HG03135 (cell line): Measurements from ENCODE around the gene CHST13.

Experiments
- ATAC-seq: cut with Tn5 transposase; IDR thresholded peaks from one replicate; pipeline ENCODE4 v1.9.1; 2021; ENCODE audit warnings: mild to moderate bottlenecking, moderate library complexity; ENCODE audit not compliant: unreplicated experiment

The CHST13 gene, protein sequence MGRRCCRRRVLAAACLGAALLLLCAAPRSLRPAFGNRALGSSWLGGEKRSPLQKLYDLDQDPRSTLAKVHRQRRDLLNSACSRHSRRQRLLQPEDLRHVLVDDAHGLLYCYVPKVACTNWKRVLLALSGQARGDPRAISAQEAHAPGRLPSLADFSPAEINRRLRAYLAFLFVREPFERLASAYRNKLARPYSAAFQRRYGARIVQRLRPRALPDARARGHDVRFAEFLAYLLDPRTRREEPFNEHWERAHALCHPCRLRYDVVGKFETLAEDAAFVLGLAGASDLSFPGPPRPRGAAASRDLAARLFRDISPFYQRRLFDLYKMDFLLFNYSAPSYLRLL

GRCh38 chr3:126523745-126524428 lies at the start of gene CHST13:
Gene CHST13, plus strand, starts transcription at chr3:126524155. Its CDS starts 178 bp downstream, at chr3:126524333.
- ATAC-seq = no peak

DNA sequence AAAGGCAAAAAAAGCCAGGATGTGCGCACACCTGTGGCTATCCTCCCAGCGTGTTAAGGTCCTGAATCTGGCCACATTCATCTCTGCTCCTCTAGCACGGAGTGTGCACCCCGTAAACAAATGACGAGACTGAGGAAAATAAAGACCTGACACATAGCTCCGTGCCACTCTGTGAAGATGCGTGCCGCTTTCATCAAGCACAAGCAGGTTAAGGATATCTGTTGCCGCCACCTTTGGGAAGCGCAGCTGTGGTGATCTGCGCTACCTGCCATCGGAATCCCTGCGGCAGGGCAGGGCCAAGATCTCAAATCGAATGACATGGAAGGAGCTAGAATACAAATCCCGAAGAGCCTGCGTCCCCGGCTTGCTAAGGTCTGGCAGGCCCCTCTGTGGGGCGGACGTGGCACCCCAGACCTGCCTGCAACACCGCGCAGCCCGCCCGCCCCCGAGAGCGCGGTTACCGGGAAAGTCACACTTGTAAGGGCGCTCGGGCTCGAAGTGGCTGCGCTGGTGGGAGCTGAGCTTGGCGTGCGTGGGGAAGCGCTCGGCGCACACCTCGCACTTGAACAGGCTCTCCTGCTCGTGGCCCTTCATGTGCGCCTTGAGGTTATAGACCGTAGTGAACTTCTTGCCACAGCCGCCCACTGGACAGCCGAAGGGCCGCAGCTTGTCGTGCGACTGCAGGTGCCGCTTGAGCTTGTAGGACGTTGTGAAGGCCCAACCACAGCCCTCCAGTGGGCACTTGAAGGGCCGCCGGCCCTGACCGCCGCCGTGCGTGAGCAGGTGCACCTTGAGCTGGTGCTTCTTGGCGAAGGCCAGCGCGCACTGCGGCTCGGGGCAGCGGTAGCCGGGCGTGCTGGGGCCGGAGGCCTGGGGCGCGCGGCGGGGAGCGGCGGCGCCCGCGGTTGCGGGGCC lies 49.2 kb upstream of the CHST13 start:
- peak; percentile 31 for ATAC-seq

DNA sequence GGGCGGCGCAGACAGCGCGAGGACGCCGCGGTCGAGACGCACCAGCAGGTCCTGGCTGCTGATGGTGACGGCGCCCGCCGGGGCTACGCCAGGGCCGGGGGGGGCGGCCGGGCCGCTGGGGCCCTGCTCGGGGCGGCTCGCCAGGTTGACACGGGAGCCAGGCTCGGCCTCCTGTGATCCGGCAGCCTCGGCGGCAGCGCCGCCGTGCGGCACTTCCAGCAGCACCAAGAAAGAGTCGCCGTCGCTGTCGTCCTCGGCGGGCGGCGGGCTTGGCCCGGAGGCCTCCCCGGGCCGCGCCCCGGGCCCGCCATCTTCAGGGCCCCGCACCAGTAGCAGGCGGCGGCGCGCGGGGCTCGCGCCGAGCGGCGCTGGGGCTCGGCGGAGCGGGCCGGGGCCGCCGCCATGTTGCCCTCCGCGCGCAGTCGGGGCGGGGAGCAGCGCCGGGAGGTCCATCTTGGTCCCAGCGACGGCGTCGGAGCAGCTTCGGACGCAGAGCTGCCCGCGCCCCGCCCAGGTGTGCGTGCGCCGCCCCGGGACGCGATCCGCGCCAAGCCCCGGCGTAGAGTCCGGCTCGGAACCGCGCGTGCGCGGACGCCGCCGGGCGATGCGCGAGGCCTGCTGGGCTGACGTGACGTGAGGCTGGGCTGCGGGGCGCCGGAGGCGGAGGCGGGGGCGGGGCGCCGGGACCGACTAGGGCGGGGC lies 48.4 kb upstream of the CHST13 start, which contains the start of gene ZXDC:
Gene ZXDC, minus strand, starts transcription at position 479 of the 702 bp plus-strand sequence. Its CDS starts 26 bp downstream, at position 453.
- peak; percentile 76 for ATAC-seq

DNA sequence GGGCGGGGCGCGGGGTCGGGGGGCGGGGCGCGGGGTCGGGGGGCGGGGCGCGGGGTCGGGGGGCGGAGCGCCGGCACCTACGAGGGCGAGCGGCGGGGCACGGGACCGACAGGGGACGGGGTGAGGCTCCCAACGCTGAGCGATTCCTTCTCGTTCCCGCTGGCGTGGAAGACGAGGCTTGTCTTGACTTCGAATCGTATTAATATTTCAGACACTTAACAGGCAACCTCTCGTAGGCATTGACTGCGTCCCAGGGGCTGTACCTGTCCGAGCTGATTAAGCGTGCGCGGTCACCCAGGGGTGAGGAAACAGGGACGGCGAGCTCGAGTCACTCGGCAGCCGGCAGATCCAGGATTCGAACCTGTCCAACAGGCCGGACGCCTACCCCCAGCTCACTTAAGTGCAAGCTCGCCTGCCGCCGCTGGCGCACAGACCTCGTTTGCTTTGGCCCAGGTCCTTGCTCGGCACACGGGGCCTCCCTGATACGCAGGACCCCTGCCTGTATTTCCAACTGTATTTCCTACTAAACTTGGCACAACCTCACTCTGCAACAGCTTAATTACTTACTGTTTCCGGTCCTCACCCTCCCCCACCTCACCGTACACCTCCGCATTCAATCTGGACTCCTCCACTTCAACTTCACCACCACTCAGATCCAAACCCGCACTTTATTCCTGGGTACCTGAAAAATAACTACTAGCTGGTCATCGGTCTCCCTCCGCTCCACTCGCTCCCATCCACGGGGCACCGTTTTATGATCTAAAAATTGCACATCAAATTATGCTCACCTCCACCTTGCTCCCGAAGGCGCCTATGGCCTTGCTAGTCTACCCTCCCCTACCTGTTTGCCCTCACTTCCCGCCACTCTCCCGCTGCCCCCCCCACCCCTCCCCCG lies 47.5 kb upstream of the CHST13 start:
- ATAC-seq = peak; percentile 27

DNA sequence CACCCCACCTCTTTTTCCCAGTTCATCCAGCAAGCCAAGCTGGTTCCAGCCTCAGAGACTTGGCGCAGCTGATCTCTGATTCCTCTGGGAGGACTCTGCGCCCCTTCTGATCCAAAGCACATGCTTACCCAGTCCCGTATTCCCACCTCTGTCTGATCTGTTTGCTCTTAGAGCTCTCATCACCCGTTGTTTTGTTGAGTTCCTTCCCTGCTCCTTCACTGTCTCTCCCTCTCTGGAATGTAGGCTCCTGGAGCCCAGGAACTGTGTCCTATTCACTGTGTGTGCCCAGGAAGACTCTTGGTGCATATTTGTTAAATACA lies 46.9 kb upstream of the CHST13 start:
- ATAC-seq = no peak

- no peak for ATAC-seq
Observed at GRCh38 chr3:126478581-126479310, 45.2 kb upstream of the CHST13 start.

DNA sequence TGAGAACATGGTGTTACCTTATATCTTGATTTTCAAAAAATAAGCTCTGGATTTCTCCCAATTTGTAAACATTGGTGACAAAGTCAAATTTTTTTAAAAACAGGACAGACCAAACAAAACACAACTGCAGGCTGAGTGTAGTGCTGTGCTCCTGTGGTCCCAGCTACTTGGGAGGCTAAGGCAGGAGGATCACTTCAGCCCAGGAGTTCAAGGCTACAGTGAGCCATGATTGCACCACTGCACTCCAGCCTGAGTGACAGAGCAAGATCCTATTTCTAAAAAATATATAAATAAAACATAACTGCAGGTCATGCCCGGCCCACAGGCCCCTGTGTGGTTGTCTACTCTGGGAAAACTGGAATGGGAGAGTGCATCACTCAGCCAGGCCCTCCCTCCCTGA lies 44.3 kb upstream of the CHST13 start:
- no peak for ATAC-seq

DNA sequence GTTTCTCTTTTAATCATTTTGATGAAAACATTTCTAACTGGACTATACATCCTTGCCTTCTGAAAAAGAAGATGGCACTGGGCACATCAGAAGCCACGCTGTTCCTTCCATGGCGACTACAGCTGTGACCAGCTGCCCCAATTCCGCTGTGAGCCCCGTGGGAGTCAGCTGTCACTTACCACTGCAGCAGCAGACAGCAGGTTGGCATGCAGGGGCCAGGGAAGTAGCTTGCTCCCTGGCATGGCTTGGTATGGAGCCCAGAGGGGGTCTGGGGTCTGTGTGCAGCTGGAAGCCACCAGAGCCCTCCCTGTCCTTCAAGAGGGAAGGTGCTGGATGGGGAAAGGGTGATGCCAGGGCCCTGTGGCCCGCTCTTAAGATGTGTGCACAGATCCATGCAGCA lies 43.7 kb upstream of the CHST13 start:
- no peak for ATAC-seq

GRCh38 chr3:126480861-126481260 lies 43.1 kb upstream of the CHST13 start:
- no peak for ATAC-seq

GRCh38 chr3:126481808-126482502 lies 42.0 kb upstream of the CHST13 start:
- ATAC-seq = no peak

GRCh38 chr3:126482503-126483255 lies 41.3 kb upstream of the CHST13 start:
- no peak for ATAC-seq

GRCh38 chr3:126483321-126483761 lies 40.6 kb upstream of the CHST13 start:
- no peak for ATAC-seq

GRCh38 chr3:126484148-126484547 lies 39.8 kb upstream of the CHST13 start:
- no peak for ATAC-seq

- no peak for ATAC-seq
Observed at GRCh38 chr3:126484662-126485061, 39.3 kb upstream of the CHST13 start.

DNA sequence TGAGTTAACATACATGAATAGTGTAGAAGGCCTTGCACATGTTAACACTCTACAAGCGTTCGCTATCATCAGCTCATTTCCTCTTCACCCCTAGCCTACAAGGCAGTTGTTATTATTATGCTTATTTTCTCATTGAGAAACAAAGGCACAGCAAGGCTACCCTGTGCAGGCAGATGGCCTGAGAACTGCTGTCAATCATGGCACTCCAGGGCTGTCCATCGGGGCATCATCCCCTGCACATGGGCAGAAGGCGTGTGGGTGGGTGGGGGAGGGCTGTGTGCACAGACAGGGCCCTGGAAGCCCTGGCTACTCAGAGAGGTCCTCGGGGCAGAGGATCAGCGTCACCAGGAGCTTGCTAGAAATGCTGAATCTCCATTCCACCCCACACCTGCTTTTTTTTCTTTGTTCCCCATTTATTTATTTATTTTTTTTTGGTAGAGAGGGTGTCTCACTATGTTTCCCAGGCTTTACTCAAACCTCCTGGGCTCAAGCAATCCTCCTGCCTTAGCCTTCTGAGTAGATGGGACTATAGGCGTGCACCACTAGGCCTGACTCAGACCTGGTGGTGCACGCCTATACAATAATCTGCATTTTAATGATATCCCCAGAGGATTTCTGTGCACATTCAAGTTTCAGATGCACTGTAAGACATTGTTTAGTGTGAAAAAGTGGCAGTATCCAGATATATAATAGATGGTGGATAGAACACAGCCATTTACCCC lies 38.6 kb upstream of the CHST13 start:
- no peak for ATAC-seq

DNA sequence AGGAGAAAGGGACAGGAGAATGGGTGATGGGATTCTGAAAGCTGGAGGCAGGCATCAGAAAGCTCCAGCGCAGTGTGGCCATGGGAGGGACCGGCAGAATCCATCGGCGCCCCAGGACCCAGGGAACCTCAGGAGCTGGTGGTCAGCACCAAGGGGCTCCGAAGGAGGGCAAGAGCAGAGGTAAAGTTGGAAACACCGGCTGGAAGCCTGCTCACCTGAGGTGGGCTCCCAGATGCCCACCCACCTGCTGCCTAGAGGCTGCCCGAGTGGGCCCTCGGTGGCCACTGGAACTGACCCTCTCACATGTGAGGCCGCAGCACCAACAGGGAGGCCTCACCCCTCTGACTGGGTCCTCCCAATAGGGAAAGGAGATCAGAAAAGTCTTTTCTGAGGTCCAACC lies 38.0 kb upstream of the CHST13 start:
- no peak for ATAC-seq

GRCh38 chr3:126486360-126486847 lies 37.6 kb upstream of the CHST13 start:
- ATAC-seq = no peak
